GM21576 (cell line): ENCODE data around the gene USP43.

Experiments used
- ATAC-seq: cut with Tn5 transposase; IDR thresholded peaks from one replicate; pipeline ENCODE4 v1.9.1; 2021; ENCODE audit warnings: mild to moderate bottlenecking, moderate library complexity; ENCODE audit not compliant: unreplicated experiment

The USP43 gene

DNA sequence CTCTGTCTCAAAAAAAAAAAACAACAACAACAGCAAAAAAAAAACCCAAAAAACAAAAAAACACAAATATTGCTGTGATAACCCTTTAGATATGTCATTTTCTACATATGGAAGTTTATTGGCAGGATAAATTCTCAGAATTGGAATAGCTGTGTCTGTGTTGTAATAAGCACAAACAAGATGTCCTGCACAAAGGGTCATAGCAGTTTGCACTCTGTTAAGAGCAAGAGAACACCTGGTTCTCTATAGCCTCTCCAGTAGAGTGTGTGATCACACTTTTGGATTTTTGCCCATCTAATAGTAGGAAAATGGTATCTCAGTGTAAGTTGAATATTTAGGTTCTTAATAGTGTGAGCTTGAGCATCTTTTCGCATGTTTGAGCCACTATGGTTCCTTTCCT, 60.4 kb downstream of the USP43 start:
- no peak for ATAC-seq

DNA sequence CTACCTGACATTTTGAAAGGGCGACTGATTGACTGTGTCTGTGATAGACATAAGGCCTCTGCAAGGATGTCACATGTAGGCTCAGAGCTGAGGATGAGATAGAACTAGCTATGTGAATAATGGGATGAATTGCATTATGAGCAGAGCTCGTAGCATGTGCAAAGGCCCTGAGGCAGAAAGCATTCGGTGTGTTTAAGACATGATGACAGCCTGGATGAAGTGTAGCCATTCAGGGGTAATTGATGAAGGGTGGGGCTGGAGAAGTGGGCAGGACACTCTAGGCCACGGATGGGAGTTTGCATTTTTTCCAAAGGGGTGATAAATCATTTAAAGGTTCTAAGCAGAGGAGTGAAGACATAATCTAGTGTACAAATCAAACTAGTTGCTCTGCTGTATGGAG, 62.6 kb downstream of the USP43 start:
- ATAC-seq: no peak

DNA sequence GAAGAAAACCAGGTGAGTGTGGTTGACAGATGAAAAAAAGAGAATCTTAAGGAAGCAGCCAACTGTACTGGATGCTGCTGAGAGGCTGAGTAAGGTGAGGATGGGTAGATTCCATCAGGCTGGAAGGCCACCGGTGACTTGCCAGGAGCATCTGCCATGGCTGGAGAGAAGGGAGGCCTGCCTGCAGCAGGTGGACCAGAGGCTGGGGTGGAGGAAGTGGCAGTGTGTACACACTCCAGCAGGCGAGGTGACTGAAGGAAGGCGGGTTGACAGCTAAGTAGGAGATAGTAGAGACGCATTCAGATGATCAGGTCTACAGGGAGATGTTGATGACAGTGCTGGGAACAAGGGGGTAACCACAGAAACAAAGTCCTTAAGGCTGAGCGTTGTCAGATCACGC, 69.5 kb downstream of the USP43 start:
- no peak for ATAC-seq

DNA sequence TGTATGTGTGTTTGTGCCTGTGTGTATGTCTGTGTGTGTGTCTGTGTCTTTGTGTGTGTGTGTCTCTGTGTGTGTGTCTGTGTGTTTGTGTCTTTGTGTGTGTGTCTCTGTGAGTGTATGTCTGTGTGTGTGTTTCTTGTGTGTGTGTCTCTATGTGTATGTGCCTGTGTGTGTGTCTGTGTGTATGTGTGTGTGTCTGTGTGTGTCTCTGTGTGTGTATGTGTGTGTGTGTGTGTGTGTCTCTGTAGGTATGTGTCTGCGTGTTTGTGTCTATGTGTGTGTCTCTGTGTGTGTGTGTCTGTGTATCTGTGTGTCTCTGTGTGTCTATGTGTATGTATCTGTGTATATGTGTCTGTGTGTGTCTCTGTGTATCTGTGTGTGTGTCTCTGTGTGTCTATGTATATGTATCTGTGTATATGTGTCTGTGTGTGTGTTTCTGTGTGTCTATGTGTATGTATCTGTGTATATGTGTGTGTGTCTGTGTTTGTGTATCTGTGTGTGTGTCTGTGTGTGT, 70.2 kb downstream of the USP43 start:
- no peak for ATAC-seq

DNA sequence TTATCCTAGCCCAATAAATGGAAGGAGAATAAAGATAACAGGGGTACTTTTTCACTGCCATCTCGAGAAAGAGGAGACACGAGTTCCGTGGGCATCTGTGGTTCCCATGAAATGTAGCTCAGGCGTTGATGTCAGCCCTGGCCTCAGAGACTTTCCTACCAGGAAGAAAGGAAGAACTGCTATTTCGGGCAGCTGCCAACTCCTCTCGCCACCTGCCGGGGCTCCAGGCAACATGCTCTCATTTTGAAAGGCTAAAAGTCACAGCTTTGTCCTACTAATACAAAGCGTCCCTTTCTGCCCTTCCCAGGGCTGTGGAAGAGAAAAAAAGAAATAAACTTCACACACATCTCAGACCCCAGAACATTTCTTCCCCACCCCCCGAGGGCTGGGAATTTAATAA, 80.3 kb downstream of the USP43 start:
- no peak for ATAC-seq

DNA sequence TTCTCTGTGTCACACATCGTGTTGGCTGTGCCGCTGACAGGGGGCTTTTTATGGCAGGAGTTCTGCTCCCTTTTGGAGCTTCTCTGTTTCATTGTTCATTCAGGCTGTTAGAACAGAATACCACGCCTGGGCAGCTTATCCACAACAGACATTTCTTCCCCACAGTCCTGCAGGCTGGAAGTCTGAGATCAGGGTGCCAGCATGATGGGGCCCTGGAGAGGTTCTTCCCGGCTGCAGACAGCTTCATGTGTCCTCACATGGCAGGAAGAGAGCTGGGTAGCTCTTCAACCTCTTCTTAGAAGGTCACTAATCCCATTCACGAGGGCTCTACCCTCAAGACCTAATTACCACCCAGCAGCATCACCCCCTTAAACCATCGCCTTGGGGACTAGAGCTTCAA, 81.0 kb downstream of the USP43 start:
- no peak for ATAC-seq

DNA sequence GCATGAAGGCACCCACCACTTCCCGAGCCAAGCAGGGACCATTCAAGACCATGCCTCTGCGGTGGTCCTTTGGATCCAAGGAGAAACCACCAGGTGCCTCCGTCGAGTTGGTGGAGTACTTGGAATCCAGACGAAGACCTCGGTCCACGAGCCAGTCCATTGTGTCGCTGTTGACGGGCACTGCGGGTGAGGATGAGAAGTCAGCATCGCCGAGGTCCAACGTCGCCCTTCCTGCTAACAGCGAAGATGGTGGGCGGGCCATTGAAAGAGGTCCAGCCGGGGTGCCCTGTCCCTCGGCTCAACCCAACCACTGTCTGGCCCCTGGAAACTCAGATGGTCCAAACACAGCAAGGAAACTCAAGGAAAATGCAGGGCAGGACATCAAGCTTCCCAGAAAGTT, 82.7 kb downstream of the USP43 start:
- no peak for ATAC-seq

DNA sequence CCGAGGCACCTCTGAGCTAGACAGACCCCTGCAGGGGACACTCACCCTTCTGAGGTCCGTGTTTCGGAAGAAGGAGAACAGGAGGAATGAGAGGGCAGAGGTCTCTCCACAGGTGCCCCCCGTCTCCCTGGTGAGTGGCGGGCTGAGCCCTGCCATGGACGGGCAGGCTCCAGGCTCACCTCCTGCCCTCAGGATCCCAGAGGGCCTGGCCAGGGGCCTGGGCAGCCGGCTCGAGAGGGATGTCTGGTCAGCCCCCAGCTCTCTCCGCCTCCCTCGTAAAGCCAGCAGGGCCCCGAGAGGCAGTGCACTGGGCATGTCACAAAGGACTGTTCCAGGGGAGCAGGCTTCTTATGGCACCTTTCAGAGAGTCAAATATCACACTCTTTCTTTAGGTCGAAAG, 83.2 kb downstream of the USP43 start:
- no peak for ATAC-seq

DNA sequence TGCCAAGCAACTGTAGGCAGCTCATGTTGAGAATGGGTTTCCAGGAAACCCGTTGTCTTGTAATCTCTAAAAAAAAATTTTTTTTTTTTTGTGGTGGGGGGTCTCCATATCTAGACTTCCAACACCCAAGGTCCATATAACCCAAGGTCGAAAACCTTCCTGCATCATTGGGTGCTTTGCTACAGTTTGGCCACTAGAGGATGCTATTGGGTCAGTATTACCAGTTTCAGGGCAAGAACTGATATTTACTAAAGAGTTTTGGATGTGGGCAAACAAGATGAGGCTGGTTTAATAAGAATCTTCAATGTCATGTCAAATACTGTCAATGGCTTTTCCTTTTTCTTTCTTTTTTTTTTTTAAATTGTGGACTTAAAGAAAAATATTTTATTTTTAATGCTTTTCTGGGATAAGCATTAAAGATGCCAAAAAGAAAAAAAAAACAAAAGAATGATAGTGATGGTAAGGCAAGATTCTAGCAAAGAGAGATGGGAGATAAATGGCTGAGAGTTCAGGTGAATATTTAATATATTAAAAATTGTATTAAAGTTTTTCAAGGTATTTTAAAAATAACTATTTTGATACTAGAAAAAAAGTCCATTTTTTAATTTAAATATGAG, 83.8 kb downstream of the USP43 start:
- no peak for ATAC-seq

DNA sequence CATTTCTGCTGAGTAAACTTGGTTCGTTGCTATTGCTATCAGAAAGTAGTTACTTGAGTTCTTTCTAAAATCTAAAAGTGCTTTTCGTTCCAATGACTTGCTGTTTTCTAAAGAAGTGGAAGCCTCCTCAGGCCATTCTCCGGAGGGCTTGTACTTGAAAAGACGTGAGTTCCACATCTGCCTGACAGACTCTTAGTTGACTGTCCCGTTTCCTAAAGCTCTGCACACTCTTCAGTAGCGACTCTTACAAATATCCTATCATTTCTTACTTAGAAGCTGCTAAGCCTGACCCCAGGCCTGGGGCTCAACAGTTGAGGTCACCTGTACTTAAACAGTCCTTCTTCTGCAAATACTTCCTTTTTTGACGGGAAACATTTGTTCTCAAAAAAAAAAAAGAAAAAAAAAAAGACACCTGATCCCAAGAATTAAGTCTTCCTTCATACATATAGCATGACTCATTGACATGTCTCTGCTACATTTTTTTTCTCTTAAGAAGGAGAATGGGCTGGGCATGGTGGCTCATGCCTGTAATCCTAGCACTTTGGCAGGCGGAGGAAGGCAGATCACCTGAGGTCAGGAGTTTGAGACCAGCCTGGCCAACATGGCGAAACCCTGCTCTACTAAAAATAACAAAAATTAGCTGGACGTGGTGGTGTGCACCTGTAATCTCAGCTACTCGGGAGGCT, 84.6 kb downstream of the USP43 start:
- ATAC-seq: no peak

DNA sequence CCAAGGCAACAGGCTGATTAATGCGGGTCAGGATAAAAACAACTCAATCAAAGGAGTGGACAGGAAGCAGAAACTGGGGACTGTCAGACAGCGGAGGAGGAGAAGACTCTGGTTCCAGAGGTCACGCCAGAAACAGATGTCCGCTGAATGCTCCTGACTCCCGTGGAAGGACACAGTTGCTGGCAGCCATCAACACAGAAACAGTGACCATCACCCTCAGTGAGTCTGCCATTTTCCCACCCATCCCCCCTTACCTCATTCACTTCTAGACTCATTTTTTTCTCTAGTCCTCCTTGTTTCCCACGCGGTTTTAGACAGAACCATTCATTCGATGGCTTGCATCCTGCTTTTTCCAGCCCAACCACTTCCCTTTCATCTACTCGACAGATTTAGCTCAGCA, 105.2 kb downstream of the USP43 start:
- ATAC-seq: no peak

DNA sequence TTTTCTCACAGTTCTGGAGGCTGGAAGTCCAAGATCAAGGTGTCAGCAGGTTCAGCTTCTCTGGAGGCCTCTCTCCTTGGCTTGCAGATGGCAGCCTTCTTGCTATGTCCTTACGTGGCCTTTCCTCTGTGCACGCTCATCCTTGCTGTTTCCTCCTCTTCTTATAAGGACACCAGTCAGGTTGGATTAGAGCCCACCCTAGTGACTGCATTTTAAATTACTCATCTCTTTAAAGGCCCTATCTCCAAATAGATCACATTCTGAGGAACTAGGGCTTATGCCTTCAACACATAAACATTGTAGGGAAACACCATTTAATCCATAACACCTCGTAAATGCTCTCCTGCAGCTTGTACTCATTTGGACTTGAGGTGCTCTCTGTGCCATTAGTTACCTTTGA, 109.8 kb downstream of the USP43 start:
- ATAC-seq: no peak

DNA sequence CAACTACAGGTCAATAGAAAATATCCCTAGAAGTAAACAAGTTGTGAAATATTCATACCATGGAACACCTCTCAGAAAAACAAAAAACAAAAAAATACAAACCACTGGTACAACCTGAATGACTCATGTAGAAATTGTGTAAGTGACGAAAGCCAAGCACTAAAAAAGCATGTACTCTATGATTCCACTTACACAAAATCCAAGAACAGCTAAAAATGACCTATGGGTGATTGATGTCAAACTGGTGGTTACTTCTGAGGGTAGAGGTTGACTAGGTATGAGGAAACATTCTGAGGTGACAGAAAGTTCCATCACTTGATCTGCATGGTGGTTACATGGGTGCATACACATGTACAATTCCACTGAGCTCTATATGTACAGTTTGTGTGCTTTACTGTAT, 114.9 kb downstream of the USP43 start:
- ATAC-seq: no peak

DNA sequence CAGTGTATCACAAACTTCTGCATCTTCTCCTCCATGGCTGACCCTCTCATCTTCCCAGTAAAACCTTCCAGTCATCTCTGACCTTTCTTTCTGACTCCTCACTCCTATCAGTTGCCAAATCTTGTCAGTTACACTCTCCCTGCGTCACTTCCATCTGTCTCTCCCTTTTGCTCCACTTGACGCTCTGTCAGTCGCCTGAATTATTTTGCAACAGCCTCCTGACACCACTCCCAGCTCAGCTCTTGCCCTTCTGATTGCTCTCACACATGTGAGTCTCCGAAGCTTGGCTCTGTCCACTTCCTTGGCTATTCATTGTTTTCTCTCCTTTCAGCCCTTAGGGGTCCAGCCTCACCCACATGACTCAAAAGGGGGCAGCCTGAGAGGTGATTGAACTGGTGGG, 118.3 kb downstream of the USP43 start:
- no peak for ATAC-seq

DNA sequence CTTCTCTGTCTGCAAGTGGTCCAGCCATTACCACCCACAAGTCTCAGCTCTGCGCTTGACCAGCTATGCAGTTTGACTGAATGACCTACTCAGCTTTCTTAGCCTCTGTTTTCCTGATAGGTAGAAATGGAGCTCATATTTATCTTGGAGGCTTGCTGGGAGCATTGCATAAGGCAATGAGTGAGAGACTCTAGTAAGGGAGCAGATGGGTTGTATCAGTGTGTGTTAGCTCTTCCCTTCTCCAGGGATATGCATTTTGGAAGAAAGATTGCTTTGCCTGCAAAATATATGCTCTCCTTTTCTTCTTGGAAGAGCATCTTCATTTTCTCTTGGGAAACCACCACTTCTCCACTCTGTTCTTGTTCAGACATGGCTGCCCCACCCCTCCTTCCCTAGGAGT, 120.0 kb downstream of the USP43 start:
- ATAC-seq: no peak

DNA sequence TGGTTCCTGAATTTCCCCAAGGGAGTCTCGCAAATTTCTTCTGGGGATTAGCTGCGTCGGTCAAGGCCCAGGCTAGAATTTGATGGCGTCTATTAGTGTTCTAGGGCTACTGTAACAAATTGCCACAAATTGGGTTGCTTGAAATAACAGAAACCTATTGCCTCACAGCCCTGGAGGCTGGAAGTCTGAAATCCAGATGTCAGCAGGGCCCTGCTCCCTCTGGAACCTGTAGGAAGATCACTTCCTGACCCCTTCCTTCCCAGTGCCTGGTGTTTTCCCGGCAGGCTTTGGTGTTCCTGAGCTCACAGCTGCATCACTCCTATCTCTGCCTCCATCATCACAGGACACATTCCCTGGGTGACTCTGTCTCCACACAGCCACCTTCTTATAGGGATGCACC, 121.7 kb downstream of the USP43 start:
- ATAC-seq: no peak

DNA sequence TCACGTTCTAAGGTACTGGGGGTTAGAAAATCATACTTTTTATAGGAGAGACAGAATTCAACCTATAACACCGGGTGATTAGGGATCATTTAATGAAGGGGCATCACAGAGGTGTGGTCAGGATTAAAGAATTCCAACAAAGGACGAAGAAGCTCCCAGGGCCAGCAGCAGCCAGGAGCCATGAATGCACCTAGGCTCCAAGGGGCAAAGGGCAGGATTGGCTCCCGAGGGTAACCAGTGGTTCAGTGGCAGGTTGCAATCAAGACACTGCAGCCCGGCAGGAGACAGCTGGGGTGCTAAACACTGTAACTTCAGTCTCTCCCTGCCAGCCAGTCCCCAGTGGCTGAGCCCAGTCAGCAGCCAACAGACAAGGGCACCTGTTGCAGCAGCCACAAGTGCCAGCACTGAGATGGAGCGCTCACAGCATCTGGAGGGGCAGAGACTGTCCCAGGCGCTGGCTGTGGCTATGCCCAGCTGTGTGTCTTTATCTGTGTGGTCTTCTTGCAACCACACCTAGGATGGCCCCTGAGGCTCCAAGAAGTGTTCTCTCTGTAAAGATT, 122.2 kb downstream of the USP43 start:
- ATAC-seq: no peak

DNA sequence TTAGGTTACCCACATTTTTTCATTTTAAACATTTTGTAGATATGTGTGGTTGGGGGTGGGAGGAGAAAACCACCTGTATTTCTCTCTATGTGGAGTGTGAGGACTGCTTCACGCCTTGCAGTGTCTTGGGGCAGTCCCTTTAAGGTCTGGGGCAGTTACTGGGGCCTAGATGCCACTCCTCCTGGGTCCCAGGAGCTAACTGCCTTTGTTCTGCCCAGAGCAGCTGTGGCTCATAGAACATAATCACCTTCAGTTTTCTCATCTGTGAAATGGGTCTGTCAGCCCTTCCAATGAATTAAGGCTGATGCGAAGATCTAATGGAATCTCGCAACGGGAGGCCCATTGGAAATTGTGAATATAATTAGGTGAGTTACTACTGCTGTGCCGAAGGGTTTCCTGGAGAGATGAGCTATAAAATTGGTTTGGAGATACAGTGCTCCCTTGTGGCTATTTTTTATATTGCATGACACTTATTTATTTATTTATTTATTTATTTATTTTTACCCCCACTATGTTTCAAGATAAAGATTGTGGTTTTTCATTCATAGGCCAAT, 123.1 kb downstream of the USP43 start:
- no peak for ATAC-seq

DNA sequence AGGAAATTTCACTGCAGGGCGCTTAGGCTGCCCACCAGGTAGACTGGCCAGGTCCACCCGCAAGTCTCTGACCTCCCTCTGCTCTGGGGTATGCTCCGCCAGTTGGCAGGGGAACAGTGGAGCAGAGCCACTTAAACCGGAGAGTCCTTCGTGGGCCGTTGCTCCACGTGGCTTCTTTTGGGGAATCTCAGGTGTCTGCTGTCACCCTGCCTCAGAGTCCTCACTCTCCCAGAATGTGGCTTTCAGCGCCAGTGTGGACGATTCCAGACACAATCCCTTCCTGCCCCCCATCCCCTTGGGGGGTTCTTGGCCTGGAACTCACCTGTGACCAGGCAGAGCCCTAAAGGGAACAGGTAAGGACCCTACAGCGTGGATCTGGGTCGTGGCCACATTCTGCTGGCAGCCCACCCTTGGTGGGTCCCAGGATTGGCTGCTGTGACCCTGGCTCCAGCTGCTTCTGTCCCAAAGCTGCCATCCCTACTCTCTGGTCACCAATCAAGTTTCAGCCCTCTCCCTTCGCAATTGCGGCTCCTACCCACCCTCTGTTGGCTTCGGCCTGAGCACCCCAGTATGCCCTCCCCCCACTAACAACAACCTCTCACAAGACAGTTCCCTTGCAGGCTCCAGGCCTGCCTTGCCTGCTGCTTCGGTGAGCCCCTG, 123.8 kb downstream of the USP43 start:
- no peak for ATAC-seq

DNA sequence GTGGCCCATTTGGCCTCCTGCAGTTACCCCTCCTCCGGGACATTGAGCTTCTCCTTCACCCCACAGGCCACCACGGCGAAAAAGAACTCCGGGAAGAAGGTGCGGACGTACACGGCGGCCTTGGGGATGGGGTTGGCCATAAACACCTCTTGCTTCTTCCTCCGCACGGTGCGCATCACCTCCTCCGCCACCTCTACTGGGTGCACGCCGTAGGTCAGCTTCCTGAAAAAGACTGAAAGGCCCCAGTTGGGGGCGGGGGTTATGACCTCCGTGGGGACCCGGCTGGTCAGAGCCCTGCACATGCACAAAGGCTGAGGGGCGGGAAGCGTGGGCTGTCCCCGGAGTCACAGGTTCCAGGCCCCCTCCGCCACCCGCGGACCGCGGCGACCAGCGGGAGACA, 126.1 kb downstream of the USP43 start:
- ATAC-seq: no peak

DNA sequence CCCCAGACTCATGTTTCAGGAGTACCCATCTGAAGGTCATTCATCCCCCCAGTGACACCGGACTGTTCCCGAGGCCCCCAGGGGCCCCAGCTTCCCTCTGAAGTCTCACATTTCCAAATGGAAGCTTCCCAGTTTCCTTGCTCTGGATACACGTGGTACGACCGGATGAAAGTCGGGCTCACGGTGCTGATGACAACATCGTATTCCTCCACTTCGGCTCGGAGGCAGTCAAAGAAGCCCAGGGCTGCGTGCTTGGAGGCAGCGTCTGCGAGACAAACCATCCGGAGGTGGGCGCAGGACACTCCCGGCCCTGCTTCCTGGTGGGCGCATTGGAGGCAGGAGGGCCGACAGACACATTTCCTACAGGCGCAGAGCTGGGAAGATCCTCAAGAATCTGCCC, 127.3 kb downstream of the USP43 start:
- no peak for ATAC-seq

DNA sequence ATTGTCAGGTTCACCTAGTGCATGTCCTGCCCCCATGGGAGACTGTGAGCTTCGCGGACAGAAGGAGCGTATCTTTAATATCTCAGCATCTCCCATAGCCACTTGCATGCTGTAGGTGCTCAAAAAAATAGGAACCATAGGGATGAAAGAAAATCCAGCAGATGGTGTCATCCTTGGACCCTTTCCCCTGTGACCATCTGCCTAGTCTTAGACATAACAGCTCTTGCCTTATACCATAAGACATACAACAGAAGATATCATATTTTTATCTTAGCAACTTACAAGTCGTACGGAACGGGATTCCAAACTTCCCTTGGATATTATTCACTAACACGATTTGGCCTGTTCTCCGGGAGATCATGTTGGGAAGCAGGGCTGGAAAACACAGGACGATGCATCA, 131.6 kb downstream of the USP43 start:
- ATAC-seq: no peak
